GM23338 (cell line): ENCODE results near the gene BCL7C. TPM values are rescaled to one million over a fixed set of nuclear protein-coding genes. Genes with fewer than 3 reads are reported as not detected.

Source experiments
- ATAC-seq: fragments of 200-7000 bp; cut with Tn5 transposase; 3 replicates; pipeline ENCODE4 v1.9.1; 2020
- DNase-seq: peaks from one replicate; pipeline ENCODE4 v3.0.0-alpha.2; 2015; ENCODE audit warnings: low spot score
- H2AFZ ChIP-seq: fragments of 200-600 bp; sonication (generic); 2 replicates; pipeline ENCODE4 v1.8.0; 2016; ENCODE audit warnings: antibody characterized with exemption, mild to moderate bottlenecking, moderate library complexity
- H3F3A ChIP-seq: fragments of 200-600 bp; sonication (generic); replicated peaks from 2 replicates; pipeline ENCODE4 v1.8.0; 2017; ENCODE audit warnings: antibody characterized with exemption, mixed run types, low read depth
- H3K27ac ChIP-seq: fragments of 200-600 bp; sonication (generic); 2 replicates; pipeline ENCODE4 v1.6.1; 2016; ENCODE audit warnings: low read depth
- H3K27me3 ChIP-seq: fragments of 200-600 bp; sonication (generic); 2 replicates; pipeline ENCODE4 v1.8.0; 2016; ENCODE audit warnings: mild to moderate bottlenecking, mixed run types, moderate library complexity; ENCODE audit not compliant: insufficient read depth
- H3K36me3 ChIP-seq: fragments of 200-600 bp; sonication (generic); 2 replicates; pipeline ENCODE4 v1.8.0; 2016; ENCODE audit warnings: mild to moderate bottlenecking; ENCODE audit not compliant: insufficient read depth
- H3K4me1 ChIP-seq: fragments of 200-600 bp; sonication (generic); 2 replicates; pipeline ENCODE4 v1.8.0; 2016; ENCODE audit warnings: mild to moderate bottlenecking, moderate library complexity; ENCODE audit not compliant: insufficient read depth
- H3K4me2 ChIP-seq: fragments of 200-600 bp; sonication (generic); 2 replicates; pipeline ENCODE4 v1.7.1; 2017; ENCODE audit warnings: mixed run types
- H3K4me3 ChIP-seq: fragments of 200-600 bp; sonication (generic); 2 replicates; pipeline ENCODE4 v1.6.1; 2016; ENCODE audit warnings: mixed run types
- H3K79me2 ChIP-seq: fragments of 200-600 bp; sonication (generic); replicated peaks from 2 replicates; pipeline ENCODE4 v1.8.0; 2017; ENCODE audit warnings: mild to moderate bottlenecking; ENCODE audit not compliant: insufficient read depth
- H3K9me2 ChIP-seq: fragments of 200-600 bp; sonication (generic); 2 replicates; pipeline ENCODE4 v1.8.0; 2017; ENCODE audit not compliant: insufficient read depth
- H4K20me1 ChIP-seq: fragments of 200-600 bp; sonication (generic); replicated peaks from 2 replicates; pipeline ENCODE4 v1.8.0; 2017; ENCODE audit warnings: mild to moderate bottlenecking; ENCODE audit not compliant: insufficient read depth
- H3K27ac Mint-ChIP-seq: 2 replicates; pipeline ENCODE4 v1.8.0; 2020; ENCODE audit warnings: inconsistent platforms, mild to moderate bottlenecking, moderate library complexity, mixed read lengths
- H3K27me3 Mint-ChIP-seq: 3 replicates; pipeline ENCODE4 v1.8.0; 2022; ENCODE audit warnings: low read depth, mild to moderate bottlenecking, moderate library complexity, mixed read lengths, inconsistent platforms; ENCODE audit not compliant: insufficient read depth, poor library complexity
- H3K36me3 Mint-ChIP-seq: 3 replicates; pipeline ENCODE4 v1.8.0; 2021; ENCODE audit warnings: low read depth, mild to moderate bottlenecking, inconsistent platforms, moderate library complexity, mixed read lengths
- H3K4me1 Mint-ChIP-seq: 3 replicates; pipeline ENCODE4 v1.8.0; 2020; ENCODE audit warnings: mild to moderate bottlenecking, inconsistent platforms, mixed read lengths
- H3K4me3 Mint-ChIP-seq: 3 replicates; pipeline ENCODE4 v1.8.0; 2021; ENCODE audit warnings: moderate library complexity, mild to moderate bottlenecking, inconsistent platforms, mixed read lengths
- H3K9me3 Mint-ChIP-seq: 3 replicates; pipeline ENCODE4 v1.8.0; 2020; ENCODE audit warnings: moderate library complexity, mild to moderate bottlenecking, inconsistent platforms, mixed read lengths
- CREB1 ChIP-seq: fragments of 250-450 bp; sonication (Bioruptor Pico); IDR thresholded peaks from 2 replicates; pipeline ENCODE4 v1.5.0; 2020; ENCODE audit warnings: low read depth, mild to moderate bottlenecking, moderate library complexity
- JUNB ChIP-seq: IDR thresholded peaks from one replicate; pipeline ENCODE4 v1.6.1; 2016; ENCODE audit warnings: antibody characterized with exemption; ENCODE audit not compliant: unreplicated experiment
- NANOG ChIP-seq: IDR thresholded peaks from 2 replicates; pipeline ENCODE4 v1.6.1; 2016; ENCODE audit warnings: antibody characterized with exemption, borderline replicate concordance
- POLR2AphosphoS5 ChIP-seq: IDR thresholded peaks from 2 replicates; pipeline ENCODE4 v1.6.1; 2016; ENCODE audit warnings: antibody characterized with exemption, low read depth
- ZNF331 ChIP-seq: fragments of 250-450 bp; sonication (Bioruptor Pico); IDR thresholded peaks from 2 replicates; pipeline ENCODE4 v1.5.0; 2020; ENCODE audit warnings: low read depth, mild to moderate bottlenecking, moderate library complexity
- polyA plus RNA-seq: library from polyadenylated mRNA; unstranded; fragments of >200 nt; fragmentation: Nextera tagmentation; extraction: Ambion mirVana; gene quantifications from 2 replicates; pipeline ENCODE4 v1.2.1, GENCODE V29; 2016
- total RNA-seq: library from RNA; depleted of rRNA; stranded (reverse); fragments of >200 nt; shearing (Covaris generic); gene quantifications from 2 replicates; pipeline ENCODE4 v1.2.3, GENCODE V29; 2014
- TF ChIP-seq, protein P1 (sequence below), 2 experiments: fragments of 200-600 bp in 1 of 2; sonication (generic) in 1 of 2; conservative IDR thresholded peaks; 2 replicates each; pipeline versions ENCODE4 v1.5.1 to v1.6.1; 2016 to 2017; ENCODE audit warnings: antibody characterized with exemption in 2 of 2, low read depth in 2 of 2, mild to moderate bottlenecking in 2 of 2, moderate library complexity in 1 of 2
- TF ChIP-seq, protein P2 (sequence below): IDR thresholded peaks from one replicate; pipeline ENCODE4 v1.6.1; 2018; ENCODE audit warnings: antibody characterized with exemption; ENCODE audit not compliant: unreplicated experiment
- TF ChIP-seq, protein P3 (sequence below): fragments of 250-450 bp; sonication (Bioruptor Pico); IDR thresholded peaks from 2 replicates; pipeline ENCODE4 v1.5.0; 2020; ENCODE audit warnings: mild to moderate bottlenecking, moderate library complexity
- TF ChIP-seq, protein P4 (sequence below): IDR thresholded peaks from 2 replicates; pipeline ENCODE4 v1.6.1; 2016; ENCODE audit warnings: antibody characterized with exemption

The BCL7C gene
- total and polyA plus RNA-seq, 2 experiments from 2014 or later, result 17.5 to 22.1 TPM

DNA sequence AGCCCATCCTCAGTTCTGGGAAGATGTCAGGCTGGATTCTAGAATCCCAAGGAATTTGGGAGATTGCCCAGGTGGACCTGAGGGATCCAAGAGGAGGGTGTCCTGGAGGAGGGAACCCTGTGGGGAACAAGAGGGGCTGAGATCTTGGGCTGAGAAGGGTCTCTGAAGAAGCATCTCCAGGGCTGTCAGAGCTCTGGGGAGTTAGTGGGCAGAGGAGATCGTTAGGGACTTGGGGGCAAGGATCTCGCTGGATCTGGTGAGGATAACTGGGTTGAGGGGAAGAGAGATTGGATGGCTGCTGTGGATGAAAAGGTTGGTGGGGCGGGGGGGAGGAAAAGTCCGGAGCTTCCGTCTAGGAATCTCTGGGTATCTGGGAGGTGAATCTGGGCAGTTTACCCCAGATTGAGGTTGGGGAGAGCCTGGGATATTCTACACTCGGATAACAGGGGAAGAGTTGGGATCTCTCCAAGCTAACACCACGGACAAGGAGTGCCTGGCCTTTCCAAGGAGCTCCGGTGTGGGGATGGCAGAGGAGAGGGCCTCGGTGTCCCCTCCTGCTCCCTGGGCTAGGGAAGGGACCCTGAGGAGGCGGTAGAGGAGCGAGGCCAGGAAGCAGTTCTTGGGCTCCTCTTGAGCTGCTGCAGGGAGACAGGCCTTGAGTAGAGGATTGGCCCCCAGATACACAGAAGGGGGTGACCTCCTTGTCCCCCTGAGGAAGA lies 31.2 kb upstream of the BCL7C start (continued):
- TF ChIP-seq, protein P1, sequence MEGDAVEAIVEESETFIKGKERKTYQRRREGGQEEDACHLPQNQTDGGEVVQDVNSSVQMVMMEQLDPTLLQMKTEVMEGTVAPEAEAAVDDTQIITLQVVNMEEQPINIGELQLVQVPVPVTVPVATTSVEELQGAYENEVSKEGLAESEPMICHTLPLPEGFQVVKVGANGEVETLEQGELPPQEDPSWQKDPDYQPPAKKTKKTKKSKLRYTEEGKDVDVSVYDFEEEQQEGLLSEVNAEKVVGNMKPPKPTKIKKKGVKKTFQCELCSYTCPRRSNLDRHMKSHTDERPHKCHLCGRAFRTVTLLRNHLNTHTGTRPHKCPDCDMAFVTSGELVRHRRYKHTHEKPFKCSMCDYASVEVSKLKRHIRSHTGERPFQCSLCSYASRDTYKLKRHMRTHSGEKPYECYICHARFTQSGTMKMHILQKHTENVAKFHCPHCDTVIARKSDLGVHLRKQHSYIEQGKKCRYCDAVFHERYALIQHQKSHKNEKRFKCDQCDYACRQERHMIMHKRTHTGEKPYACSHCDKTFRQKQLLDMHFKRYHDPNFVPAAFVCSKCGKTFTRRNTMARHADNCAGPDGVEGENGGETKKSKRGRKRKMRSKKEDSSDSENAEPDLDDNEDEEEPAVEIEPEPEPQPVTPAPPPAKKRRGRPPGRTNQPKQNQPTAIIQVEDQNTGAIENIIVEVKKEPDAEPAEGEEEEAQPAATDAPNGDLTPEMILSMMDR (conservative IDR thresholded peaks at IDR 0.05; ENCODE audit: low read depth in 2 of 2), result no peak
- TF ChIP-seq JUNB (no peak), POLR2AphosphoS5 (no peak), CREB1 (CRISPR knock-in tag) (no peak), ZNF331 (CRISPR knock-in tag) (no peak), NANOG (no peak)
- TF ChIP-seq, protein P2, sequence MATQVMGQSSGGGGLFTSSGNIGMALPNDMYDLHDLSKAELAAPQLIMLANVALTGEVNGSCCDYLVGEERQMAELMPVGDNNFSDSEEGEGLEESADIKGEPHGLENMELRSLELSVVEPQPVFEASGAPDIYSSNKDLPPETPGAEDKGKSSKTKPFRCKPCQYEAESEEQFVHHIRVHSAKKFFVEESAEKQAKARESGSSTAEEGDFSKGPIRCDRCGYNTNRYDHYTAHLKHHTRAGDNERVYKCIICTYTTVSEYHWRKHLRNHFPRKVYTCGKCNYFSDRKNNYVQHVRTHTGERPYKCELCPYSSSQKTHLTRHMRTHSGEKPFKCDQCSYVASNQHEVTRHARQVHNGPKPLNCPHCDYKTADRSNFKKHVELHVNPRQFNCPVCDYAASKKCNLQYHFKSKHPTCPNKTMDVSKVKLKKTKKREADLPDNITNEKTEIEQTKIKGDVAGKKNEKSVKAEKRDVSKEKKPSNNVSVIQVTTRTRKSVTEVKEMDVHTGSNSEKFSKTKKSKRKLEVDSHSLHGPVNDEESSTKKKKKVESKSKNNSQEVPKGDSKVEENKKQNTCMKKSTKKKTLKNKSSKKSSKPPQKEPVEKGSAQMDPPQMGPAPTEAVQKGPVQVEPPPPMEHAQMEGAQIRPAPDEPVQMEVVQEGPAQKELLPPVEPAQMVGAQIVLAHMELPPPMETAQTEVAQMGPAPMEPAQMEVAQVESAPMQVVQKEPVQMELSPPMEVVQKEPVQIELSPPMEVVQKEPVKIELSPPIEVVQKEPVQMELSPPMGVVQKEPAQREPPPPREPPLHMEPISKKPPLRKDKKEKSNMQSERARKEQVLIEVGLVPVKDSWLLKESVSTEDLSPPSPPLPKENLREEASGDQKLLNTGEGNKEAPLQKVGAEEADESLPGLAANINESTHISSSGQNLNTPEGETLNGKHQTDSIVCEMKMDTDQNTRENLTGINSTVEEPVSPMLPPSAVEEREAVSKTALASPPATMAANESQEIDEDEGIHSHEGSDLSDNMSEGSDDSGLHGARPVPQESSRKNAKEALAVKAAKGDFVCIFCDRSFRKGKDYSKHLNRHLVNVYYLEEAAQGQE, result no peak

DNA sequence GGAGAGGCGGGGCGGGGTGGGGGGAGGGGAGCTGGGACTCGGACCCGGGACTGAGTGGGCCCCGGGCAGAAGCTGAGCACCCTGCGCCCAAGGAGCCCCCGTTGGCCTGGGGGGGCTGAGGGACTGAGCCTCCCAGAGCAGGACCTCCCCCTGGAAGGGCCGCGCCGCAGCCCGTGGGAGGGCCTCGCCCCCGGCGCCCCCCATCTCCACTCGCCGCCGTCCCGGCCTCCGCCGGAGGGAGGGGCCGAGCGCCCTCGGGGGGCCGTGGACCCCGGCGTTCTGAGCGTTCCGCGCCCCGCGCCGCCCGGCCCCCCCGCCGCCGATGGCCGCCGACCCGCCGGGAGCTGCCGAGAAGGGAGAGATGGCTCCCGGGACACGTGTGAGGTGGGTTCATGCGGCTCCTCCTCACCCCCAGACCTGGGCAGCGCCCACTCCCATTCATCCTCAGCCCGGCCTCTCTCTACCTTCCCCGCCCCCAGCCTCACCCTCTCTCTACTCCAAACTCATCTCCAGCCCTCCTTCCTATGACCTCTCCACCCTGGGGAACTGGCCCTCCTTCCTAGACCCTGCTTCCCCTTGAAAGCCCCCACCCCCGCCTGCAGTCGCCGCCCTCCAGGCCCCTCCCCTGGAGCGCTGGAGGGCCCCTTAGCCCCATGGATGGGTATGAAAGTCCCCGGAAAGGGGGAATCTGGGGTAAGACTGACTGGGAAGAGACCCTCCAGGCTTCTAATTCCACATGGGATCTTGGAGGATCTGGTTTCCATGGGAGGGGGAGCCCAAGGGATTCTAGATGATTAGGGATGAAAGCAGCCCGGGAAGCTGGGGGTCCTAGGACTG lies 30.4 kb upstream of the BCL7C start:
- Histone ChIP-seq H3K4me1 (peaks cover 9% of the 10 kb centered on the region; the same call in 1 of the 2 replicates), H3K27me3 (no peaks in the 10 kb centered on the region), H4K20me1 (peaks cover 4% of the 10 kb centered on the region; the same call in 1 of the 2 replicates), H3K27ac (peak overlapping the region; percentile 83), H3K4me2 (peak overlapping the region; percentile 97), H3F3A (peaks cover 10% of the 10 kb centered on the region; the same call in 1 of the 2 replicates), H3K9me2 (no peaks in the 10 kb centered on the region), H3K36me3 (peaks cover 6% of the 10 kb centered on the region; the same call in 1 of the 2 replicates), H3K4me3 (peak overlapping the region; percentile 62), H3K79me2 (peaks cover 18% of the 10 kb centered on the region), H2AFZ (no peak overlapping the region)
- H3K9me3 Mint-ChIP-seq, result no peaks in the 10 kb centered on the region
- peaks cover 17% of the 10 kb centered on the region for H3K27me3 Mint-ChIP-seq
- no peak for ATAC-seq
- peaks cover 11% of the 10 kb centered on the region for H3K4me1 Mint-ChIP-seq
- peak overlapping the region; percentile 88 for H3K4me3 Mint-ChIP-seq
- peak overlapping the region; percentile 74 for H3K27ac Mint-ChIP-seq
- peaks cover 16% of the 10 kb centered on the region for H3K36me3 Mint-ChIP-seq
- peak; percentile 59 for DNase-seq
- TF ChIP-seq, protein P3, sequence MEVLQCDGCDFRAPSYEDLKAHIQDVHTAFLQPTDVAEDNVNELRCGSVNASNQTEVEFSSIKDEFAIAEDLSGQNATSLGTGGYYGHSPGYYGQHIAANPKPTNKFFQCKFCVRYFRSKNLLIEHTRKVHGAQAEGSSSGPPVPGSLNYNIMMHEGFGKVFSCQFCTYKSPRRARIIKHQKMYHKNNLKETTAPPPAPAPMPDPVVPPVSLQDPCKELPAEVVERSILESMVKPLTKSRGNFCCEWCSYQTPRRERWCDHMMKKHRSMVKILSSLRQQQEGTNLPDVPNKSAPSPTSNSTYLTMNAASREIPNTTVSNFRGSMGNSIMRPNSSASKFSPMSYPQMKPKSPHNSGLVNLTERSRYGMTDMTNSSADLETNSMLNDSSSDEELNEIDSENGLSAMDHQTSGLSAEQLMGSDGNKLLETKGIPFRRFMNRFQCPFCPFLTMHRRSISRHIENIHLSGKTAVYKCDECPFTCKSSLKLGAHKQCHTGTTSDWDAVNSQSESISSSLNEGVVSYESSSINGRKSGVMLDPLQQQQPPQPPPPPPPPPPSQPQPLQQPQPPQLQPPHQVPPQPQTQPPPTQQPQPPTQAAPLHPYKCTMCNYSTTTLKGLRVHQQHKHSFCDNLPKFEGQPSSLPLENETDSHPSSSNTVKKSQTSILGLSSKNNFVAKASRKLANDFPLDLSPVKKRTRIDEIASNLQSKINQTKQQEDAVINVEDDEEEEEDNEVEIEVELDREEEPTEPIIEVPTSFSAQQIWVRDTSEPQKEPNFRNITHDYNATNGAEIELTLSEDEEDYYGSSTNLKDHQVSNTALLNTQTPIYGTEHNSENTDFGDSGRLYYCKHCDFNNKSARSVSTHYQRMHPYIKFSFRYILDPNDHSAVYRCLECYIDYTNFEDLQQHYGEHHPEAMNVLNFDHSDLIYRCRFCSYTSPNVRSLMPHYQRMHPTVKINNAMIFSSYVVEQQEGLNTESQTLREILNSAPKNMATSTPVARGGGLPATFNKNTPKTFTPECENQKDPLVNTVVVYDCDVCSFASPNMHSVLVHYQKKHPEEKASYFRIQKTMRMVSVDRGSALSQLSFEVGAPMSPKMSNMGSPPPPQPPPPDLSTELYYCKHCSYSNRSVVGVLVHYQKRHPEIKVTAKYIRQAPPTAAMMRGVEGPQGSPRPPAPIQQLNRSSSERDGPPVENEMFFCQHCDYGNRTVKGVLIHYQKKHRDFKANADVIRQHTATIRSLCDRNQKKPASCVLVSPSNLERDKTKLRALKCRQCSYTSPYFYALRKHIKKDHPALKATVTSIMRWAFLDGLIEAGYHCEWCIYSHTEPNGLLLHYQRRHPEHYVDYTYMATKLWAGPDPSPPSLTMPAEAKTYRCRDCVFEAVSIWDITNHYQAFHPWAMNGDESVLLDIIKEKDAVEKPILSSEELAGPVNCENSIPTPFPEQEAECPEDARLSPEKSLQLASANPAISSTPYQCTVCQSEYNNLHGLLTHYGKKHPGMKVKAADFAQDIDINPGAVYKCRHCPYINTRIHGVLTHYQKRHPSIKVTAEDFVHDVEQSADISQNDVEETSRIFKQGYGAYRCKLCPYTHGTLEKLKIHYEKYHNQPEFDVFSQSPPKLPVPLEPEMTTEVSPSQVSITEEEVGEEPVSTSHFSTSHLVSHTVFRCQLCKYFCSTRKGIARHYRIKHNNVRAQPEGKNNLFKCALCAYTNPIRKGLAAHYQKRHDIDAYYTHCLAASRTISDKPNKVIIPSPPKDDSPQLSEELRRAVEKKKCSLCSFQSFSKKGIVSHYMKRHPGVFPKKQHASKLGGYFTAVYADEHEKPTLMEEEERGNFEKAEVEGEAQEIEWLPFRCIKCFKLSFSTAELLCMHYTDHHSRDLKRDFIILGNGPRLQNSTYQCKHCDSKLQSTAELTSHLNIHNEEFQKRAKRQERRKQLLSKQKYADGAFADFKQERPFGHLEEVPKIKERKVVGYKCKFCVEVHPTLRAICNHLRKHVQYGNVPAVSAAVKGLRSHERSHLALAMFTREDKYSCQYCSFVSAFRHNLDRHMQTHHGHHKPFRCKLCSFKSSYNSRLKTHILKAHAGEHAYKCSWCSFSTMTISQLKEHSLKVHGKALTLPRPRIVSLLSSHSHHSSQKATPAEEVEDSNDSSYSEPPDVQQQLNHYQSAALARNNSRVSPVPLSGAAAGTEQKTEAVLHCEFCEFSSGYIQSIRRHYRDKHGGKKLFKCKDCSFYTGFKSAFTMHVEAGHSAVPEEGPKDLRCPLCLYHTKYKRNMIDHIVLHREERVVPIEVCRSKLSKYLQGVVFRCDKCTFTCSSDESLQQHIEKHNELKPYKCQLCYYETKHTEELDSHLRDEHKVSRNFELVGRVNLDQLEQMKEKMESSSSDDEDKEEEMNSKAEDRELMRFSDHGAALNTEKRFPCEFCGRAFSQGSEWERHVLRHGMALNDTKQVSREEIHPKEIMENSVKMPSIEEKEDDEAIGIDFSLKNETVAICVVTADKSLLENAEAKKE (CRISPR knock-in tag), result no peak
- TF ChIP-seq CREB1 (CRISPR knock-in tag), result no peak
- no peak for TF ChIP-seq ZNF331 (CRISPR knock-in tag)
- TF ChIP-seq, protein P4, sequence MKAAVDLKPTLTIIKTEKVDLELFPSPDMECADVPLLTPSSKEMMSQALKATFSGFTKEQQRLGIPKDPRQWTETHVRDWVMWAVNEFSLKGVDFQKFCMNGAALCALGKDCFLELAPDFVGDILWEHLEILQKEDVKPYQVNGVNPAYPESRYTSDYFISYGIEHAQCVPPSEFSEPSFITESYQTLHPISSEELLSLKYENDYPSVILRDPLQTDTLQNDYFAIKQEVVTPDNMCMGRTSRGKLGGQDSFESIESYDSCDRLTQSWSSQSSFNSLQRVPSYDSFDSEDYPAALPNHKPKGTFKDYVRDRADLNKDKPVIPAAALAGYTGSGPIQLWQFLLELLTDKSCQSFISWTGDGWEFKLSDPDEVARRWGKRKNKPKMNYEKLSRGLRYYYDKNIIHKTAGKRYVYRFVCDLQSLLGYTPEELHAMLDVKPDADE, result no peak
- peak; percentile 60; the same call in 1 of the 2 replicates for TF ChIP-seq POLR2AphosphoS5
